GM13977 (cell line): ENCODE measurements around the gene ME1.

Source experiments
- DNase-seq: peaks from one replicate; pipeline ENCODE4 v3.0.0; 2012; ENCODE audit warnings: low spot score
- in situ Hi-C: fragments of 300-500 bp; cut with MboI; formaldehyde crosslinking; loops from one replicate; pipeline ENCODE4 v1.12.0; 2022; ENCODE audit warnings: low sequenced_read_pairs, low pct_unique_long_range_greater_than_20kb, mixed read lengths, inconsistent platforms; ENCODE audit not compliant: unreplicated experiment
- TF ChIP-seq, protein P1 (sequence below): IDR thresholded peaks from 2 replicates; pipeline ENCODE4 v1.5.1; 2012; ENCODE audit warnings: mild to moderate bottlenecking, control low read depth; ENCODE audit not compliant: insufficient read depth; ENCODE audit errors: extremely low read depth, missing control alignments

ME1 gene

GRCh38 chr6:83470587-83470986 lies 39.7 kb upstream of the ME1 start:
- no peak for DNase-seq
- in situ Hi-C loops: no loop called here
- TF ChIP-seq, protein P1, sequence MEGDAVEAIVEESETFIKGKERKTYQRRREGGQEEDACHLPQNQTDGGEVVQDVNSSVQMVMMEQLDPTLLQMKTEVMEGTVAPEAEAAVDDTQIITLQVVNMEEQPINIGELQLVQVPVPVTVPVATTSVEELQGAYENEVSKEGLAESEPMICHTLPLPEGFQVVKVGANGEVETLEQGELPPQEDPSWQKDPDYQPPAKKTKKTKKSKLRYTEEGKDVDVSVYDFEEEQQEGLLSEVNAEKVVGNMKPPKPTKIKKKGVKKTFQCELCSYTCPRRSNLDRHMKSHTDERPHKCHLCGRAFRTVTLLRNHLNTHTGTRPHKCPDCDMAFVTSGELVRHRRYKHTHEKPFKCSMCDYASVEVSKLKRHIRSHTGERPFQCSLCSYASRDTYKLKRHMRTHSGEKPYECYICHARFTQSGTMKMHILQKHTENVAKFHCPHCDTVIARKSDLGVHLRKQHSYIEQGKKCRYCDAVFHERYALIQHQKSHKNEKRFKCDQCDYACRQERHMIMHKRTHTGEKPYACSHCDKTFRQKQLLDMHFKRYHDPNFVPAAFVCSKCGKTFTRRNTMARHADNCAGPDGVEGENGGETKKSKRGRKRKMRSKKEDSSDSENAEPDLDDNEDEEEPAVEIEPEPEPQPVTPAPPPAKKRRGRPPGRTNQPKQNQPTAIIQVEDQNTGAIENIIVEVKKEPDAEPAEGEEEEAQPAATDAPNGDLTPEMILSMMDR: no peak

- no peak for DNase-seq
- in situ Hi-C loops: no loop called here
- TF ChIP-seq, protein P1: no peak
Measured at GRCh38 chr6:83470001-83470400, 39.1 kb upstream of the ME1 start.

- DNase-seq: no peak
- in situ Hi-C loops: no loop called here
- TF ChIP-seq, protein P1: no peak
Measured at GRCh38 chr6:83467620-83468036, 36.8 kb upstream of the ME1 start.

GRCh38 chr6:83466328-83466727 lies 35.5 kb upstream of the ME1 start:
- no peak for DNase-seq
- in situ Hi-C loops: no loop called here
- TF ChIP-seq, protein P1: no peak

- TF ChIP-seq, protein P1: no peak
- no peak for DNase-seq
- in situ Hi-C loops: no loop called here
Measured at GRCh38 chr6:83464381-83465140, 33.7 kb upstream of the ME1 start.

DNA sequence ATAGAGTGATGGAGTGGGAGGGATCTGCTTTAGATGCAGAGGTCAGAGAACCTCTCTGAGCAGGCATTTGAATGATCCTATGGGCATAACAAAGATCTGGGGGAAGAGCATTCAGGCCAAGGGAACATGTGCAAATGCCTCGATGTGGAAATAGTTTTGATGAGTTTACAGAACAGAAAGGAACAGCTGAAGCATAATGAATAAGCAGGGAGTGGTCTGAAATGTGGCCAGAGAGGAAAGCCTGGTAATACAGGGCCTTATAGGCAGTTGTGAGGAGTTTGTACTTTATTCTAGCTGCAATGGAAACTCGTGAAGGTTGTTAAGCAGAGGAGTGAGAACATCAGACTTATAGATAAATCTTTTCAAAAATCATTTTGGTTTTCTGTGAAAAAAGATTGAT lies 33.0 kb upstream of the ME1 start:
- in situ Hi-C loops: no loop called here
- no peak for DNase-seq
- TF ChIP-seq, protein P1: no peak
